ENCODE data around the gene SPO11.

GRCh38 chr20:57390604-57391438 lies 61.2 kb downstream of the SPO11 start, which contains the start of gene RBM38:
- no peak for TF ChIP-seq CTCF (IDR thresholded peaks at IDR 0.05)
- no peak for TF ChIP-seq EZH2 (IDR thresholded peaks at IDR 0.05; ENCODE audit: borderline replicate concordance, insufficient read depth, low read depth, low read length, poor library complexity, severe bottlenecking)
